GM19238 (cell line): ENCODE data around the gene SLC25A31.

Experiments
- DNase-seq: peaks from one replicate; pipeline ENCODE4 v3.0.0; 2011; ENCODE audit warnings: low spot score; ENCODE audit not compliant: insufficient read length

The SLC25A31 gene

DNA sequence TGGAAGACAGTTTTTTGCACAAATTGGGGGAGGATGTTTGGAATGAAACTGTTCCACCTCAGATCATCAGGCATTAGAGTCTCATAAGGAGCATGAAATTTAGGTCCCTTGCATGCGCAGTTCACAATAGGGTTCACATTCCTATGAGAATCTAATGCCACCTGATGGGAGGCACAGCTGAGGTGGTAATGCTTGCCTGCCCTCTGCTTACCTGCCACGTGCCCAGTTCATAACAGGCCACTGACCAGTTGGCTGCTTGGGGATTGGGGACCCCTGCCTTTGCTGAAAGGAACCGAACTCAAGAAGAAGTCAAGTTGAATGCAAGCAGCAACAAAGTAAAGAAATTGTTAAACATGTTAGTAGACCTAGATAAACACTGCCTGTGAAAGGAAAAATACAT is 47.3 kb downstream of the SLC25A31 start:
- no peak for DNase-seq

DNA sequence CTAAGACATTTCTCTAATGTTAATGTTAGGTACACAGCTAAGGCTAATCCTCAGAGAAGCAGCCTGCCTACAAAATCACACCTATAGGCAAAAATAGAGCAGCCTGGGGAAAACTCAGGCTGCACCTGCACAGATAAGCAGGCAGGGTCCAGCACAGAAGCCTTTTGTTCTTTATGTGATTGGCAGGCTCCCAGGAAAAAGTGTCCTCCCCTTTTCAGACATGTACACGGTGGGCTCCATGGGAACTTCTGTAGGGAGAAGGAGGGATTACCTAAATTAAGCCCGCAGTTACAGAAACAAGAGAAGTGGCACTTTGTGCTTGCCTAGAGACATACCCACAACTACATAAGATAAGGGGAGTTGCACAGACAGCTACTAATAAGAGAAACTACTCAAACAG is 47.9 kb downstream of the SLC25A31 start:
- DNase-seq: no peak

DNA sequence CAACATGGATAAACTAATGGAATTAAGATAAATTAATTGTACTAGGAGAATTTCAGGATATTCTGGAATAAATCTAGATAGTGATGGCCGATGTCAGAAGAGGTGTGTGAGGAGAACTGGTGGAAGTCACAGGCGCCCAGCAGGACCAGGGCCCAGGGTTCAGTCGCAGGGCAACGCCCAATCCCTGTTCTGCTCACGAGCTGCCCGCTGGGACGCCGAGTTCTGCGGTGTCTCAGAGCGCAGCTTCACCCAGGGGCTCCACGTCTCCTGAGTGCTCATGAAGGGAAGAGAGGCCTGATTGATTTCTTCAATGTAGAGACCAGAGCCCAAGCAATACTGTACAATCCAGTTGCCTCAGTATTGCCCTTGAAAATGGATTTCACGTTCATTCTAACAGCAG is 50.4 kb downstream of the SLC25A31 start:
- no peak for DNase-seq

DNA sequence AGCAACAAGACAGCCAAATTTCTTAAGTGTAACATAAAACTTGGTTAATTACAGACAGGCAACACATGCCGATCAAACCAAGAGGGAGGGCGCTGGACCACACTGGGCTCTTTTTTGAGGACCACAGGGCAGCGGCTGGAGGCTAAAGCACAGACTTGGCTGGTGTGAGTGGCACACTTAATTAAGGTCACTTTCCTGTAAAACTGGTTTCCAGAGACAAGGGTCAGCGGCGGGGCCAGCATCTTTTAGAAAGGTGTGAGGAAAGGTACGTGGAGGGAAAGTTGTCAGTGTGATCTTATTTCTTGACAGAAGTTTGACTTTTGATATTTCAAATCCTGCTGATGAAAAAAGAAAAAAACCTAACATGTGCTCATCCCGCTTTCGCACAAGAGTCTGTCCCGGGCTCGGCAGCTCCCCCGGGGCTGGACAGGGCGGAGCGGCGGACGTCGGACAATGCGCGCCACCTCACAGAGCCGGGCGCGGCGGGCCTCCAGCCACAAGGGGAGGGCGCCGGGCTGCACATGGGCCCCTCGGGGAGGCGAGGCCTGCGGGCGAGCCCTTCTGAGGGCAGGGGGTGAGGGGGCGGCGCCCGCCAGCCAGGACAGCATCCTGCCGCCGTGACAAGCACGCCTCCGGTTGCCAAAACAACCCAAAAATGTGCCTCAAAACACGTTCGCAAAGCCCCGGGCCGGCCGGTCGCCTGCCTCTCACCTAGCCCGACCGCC is 51.3 kb downstream of the SLC25A31 start:
- DNase-seq: no peak

DNA sequence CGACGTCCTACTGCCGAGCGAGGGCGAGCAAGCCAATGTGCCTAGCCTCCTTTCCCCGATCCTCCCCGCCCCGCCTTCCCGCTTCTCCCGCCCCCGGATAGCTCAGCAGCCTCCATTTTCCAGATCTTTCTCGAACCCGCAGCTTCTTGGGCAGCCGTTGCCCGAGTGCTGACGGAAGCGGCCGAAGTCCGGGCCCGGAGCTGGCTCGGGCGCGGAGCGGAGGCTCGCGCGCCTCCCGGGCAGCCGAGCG is 51.8 kb downstream of the SLC25A31 start:
- peak; percentile 73 for DNase-seq

DNA sequence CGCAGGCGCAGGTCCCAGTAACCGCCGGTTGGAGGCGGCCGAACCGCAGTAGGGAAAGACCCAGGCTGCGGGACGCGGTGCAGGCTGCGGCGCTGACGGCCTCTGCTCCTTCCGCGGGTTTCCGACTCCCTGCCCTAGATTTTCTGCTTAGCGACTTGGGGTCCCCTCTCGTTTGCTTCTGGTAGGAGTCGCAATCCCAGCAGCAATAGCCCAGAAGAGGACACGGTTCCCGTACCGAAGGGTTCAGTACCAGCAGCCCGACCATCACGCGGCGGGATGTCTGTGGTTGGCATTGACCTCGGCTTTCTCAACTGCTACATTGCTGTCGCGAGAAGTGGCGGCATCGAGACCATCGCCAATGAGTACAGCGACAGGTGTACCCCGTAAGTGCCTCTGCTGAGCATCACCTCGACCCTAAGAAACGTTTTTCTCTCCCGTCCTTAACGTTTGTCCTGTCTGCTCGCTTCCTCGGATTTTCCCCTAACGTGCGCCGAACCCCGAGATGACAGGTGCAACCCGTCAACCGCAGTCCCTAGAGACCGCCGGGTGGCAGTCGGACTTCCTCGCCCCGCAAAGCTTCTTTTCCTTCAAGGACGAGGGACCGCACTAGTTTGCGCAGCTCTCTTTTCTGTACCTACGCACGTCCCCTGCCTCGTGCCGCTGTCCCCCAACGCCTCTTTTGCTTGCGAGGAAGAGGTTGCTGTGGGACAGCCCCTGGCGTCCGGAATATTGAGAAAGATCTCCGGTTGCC is 52.2 kb downstream of the SLC25A31 start, which contains the start of gene HSPA4L:
HSPA4L (plus strand) TSS at position 48 of the 751 bp plus-strand sequence; CDS start at position 277, 229 bp downstream.
- peak; percentile 39 for DNase-seq

DNA sequence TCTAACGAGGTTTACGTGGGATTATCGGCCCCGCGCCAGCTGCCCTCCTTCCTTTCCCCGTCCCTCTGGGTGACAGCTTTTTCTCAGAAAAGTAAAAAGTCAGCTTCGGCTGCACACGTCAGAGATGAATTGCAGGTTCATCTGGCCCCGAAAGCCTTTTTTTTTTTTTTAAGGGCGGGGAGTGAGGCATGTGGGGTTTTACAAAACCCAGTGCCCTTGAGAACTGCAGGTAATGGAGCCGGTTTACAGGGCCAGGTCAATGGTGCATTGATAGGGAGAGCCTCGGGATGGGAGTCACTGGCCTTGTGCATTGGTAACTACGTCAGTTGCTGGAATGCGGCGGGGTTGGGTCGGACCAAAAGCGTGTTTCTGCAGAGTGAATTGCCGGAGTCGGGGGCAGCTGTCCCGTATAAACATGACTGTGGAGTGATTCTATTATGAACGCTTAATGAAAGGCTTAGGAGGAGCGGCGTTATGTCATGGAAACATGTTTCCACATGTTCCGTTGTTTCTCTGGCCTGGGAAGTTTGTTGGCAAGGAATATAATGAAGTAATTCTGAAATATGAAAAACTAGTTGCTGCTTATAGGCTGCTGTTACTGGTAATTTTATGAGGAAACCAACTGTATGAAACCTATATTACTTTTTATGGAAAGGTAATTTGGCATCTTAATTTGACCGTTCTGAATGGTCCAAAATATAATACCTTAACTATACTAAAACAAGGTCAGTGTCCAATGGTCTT is 53.0 kb downstream of the SLC25A31 start:
- DNase-seq: peak; percentile 21

DNA sequence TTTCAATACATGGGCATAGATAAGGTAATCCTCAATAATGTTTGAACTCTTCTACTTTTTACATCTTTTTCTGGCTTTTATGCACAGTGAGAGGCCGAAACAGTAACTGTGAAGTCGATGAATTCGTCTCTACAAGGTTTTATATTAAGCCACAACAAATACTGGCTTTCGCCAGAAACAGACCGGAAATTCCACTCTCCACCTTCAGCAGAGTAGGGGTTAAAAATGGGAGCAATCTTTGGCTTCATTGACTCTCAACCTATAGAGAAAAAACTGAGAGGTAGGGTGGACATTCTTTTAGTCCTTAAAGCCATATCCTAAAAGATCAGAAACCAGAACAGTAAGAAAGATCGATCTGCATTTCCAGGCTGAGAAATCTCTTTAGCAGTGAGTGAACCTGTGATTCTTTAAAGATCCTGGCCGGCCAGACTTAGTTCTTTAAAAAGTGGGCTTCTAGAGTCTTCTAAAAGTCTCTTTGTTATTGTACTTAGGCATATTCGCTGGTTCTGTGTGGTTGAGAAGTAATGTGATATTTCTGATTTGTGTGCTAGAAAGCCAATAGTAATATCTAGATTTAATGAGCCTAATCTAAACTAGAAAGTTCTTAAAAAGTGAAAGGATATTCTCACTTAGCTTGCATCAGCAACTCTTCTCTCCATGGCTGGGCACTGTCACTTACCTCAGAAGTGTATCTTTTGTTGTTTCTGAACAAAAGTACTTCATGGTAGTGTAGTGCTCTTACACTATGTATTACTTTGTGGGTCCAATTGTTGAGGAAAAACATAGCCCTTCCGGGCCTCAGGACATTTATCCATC is 54.0 kb downstream of the SLC25A31 start:
- DNase-seq: no peak

DNA sequence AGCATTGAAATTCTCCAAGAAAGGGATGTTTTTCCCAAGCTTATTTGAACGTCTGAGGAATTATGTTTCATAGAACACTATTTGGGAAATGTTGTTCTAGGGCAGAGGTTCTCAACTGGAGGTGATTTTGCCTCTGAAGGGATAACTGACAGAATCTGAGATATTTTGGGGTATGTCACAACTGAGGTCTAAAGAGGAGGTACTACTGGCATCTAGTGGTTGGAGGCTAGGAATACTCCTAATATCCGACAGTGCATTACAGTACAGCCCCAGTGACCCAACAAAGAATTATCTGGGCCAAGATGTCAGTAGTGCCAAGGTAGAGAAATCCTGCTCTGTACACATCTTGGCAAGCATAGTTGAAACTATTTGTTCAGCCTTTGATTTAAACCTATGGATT is 58.3 kb downstream of the SLC25A31 start:
- DNase-seq: no peak

DNA sequence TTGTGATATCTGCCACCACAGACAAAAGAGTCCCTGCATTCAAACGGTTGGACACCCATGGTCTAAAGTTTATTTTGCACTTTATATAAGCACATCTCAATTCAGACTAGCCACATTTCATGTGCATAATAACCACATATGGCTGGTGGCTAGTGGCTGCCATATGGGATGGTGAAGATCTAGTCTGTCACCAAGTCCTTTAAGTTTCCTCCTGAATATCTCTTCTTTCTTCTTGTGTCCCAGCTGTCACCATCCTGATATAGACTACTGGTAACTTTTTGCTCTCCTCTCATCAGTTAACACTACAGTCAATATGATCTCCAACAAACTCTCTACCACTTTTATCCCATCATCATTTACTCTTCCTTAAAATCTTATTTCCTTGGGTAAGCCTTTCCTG is 61.2 kb downstream of the SLC25A31 start:
- no peak for DNase-seq

DNA sequence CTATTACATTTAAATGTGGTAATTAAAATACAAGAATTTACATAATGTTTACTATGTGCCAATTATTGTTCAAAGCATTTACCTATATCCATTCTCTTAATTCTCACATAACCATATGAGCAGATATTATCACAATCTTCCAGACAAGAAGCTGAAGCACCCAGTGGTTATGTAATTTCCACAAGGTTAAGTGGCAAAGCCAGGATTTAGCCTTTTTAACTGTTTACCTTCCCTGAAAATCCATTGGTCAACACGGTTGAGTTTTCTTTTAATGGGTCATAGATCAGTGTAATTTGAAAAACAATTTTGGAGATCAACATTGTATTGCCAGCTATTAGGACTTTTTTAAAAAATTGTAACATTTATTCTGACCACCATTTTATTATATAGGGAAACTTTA is 63.3 kb downstream of the SLC25A31 start:
- DNase-seq: no peak

DNA sequence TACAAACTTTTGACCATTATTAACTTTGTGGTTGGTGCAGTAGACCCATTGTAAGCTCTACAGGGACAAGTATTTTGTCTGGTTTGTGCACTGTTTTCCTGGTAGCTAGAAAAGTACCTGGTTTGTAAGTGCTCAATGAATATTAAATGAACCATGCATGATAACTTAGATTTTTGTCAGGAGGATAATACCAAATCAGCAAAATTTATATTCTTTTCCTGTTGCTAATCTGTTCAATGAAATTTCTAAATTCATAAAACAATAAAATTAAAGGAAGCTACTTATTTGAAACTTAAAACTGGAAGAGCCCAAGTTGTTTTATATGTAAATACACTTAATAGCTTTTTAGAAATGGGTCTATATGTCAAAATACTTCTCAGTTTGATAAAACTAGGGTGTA is 69.5 kb downstream of the SLC25A31 start:
- no peak for DNase-seq

DNA sequence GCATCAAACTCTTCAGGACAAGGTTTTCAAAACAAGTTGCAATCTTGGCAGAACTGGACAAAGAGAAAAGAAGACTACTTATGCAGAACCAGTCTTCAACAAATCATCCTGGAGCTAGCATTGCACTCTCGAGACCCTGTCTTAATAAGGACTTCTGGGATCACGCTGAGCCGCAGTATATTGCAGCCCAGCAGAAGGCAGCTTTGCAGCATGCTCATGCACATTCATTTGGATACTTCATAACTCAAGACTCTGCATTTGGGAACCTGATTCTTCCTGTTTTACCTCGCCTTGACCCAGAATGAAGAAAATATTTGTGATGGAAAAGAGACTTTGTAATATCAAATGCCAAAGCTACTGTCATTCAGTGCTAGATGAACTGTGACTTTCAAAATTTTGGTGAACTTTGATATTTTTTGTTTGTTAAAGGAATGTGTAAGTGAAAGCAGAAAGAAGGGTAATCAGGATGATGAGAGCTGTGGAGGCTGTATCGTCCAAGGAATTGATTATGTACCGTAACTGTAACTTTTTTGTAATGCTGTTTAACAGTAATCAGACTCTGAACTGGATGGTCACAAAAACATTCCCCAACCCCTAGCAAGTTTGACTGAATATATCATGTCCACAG is 79.1 kb downstream of the SLC25A31 start:
- DNase-seq: no peak

DNA sequence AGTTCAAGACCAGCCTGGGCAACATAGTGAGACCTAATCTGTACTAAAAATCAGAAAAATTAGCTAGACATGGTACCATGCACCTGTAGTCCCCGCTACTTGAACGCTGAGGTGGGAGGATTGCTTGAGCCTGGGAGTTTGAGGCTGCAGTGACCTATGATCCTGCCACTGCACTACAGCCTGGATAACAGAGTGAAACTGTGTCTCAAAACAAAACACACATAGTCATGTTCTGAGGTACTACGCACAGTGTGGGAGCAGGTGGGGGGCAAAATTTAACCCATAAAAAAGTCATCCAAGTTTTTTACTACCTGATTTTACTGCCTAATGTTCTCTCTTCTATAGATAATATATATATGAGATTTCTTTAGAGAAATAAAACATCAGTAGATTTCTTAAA is 80.4 kb downstream of the SLC25A31 start:
- no peak for DNase-seq

DNA sequence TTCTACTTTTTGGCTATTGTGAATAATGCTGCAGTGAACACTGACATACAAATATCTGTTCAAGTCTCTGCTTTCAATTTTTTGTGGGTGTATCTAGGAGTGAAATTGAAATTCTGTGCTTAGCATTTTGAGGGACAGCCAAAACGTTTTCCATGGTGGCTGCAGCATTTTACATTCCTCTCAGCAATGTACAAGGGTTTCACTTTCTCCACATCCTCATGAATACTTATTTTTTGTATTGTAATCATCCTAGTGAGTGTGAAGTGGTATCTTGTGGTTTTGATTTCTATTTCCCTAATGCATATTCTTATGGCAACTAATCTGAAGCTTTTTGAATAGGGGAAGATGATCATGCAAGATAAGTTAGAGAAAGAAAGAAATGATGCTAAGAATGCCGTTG is 92.2 kb downstream of the SLC25A31 start:
- DNase-seq: no peak
